MM.1S (cell line): Measurements from ENCODE around the gene RAB24.

ENCODE experiments used
- EZH2 ChIP-seq: fragments of 300-600 bp; sonication (generic); optimal IDR thresholded peaks from 2 replicates; pipeline ENCODE3; 2017; ENCODE audit warnings: low read depth, mild to moderate bottlenecking, antibody characterized with exemption, low read length, mixed read lengths
- EZH2phosphoT487 ChIP-seq: fragments of 300-600 bp; sonication (generic); IDR thresholded peaks from 2 replicates; pipeline ENCODE4 v1.6.1; 2018; ENCODE audit warnings: antibody characterized with exemption, low read length
- TF ChIP-seq, protein P1 (sequence below): fragments of 300-600 bp; sonication (generic); IDR thresholded peaks from 2 replicates; pipeline ENCODE4 v1.5.1; 2016; ENCODE audit warnings: antibody characterized with exemption, low read length, mixed read lengths

DNA sequence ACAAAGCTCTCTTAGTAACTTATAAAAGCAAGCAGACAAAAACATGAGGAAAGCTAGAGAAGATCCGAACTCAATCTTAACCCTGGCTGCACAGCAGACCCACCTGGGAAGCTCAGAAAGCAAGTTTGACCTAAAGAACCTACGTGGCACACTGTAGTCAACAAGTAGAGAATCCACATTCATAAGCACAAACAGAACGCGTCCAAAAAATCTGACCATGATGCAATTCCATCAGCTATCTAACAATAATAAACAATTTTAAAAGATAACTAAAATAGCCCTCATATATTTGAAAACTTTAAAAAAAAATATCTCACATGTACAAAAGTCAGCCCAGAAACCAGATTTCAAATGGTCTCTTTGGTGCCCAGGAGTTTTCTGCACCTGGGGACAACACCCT, 43.3 kb upstream of the RAB24 start:
- TF ChIP-seq, protein P1, sequence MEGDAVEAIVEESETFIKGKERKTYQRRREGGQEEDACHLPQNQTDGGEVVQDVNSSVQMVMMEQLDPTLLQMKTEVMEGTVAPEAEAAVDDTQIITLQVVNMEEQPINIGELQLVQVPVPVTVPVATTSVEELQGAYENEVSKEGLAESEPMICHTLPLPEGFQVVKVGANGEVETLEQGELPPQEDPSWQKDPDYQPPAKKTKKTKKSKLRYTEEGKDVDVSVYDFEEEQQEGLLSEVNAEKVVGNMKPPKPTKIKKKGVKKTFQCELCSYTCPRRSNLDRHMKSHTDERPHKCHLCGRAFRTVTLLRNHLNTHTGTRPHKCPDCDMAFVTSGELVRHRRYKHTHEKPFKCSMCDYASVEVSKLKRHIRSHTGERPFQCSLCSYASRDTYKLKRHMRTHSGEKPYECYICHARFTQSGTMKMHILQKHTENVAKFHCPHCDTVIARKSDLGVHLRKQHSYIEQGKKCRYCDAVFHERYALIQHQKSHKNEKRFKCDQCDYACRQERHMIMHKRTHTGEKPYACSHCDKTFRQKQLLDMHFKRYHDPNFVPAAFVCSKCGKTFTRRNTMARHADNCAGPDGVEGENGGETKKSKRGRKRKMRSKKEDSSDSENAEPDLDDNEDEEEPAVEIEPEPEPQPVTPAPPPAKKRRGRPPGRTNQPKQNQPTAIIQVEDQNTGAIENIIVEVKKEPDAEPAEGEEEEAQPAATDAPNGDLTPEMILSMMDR = no peak
- TF ChIP-seq EZH2 (no peak), EZH2phosphoT487 (no peak)
